NCI-H1092 treated with DMSO at 0.1 percent for 48 hours (cell line): ENCODE results near the gene USP7.
"Not testable (repeated sequence)": the region's sequence is repeated elsewhere in the genome, so short reads cannot be mapped to it uniquely, and the experiment has no call there.

Source experiments
- DNase-seq: peaks from one replicate; lab custom pipeline; 2025; lab: John Stamatoyannopoulos, UW

USP7 gene

GRCh38 chr16:8843296-8843695 lies 120.4 kb downstream of the USP7 start:
- DNase-seq = not testable (repeated sequence)
